GM21447 (cell line): Measurements from ENCODE around the gene BAHD1.
A peak's percentile ranks its signal among the peaks of the same experiment; 100 is the strongest.

ENCODE experiments used
- ATAC-seq: cut with Tn5 transposase; IDR thresholded peaks from one replicate; pipeline ENCODE4 v1.9.1; 2021; ENCODE audit not compliant: unreplicated experiment

Gene BAHD1

DNA sequence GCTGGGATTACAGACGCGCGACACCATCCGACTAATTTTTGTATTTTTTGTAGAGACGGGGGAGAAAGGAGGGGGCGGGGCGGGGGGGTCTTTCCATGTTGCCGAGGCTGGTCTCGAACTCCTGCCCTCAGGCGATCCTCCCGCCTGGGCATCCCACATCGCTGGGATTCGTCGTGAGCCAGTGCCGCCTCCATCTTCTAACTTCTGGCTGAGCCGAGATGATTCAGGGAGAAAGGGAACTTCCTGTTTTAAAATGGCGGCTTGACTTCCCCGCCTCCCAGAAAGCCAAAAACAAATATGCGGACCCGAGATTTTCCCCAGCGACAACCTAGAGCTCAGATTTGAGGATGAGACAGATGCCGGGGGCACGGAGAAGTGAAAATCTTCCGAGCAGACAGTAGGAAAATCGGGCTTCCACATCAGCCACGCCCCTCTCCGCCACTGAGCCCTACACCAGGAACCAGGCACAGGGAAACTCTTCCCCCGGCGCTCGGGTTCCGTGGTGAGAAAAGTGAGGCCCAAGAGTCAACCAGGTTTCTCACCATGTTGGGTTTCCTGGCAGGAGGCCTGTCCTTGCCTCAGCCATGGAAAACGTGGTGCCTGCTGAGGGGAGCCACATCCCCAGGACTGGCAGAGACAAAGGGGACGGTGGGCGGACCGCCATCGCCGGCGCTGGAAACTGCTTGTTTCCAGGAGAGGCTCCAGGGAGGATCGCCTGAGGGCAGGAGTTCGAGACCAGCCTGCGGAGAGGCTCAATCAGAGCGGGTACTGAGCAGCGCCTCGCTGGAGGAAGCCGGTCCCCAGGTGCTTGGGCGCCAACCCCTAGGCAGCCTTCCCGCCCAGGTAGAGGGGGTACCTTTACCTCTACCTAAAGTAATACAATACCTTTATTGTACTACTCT lies 48.8 kb downstream of the BAHD1 start:
- no peak for ATAC-seq

DNA sequence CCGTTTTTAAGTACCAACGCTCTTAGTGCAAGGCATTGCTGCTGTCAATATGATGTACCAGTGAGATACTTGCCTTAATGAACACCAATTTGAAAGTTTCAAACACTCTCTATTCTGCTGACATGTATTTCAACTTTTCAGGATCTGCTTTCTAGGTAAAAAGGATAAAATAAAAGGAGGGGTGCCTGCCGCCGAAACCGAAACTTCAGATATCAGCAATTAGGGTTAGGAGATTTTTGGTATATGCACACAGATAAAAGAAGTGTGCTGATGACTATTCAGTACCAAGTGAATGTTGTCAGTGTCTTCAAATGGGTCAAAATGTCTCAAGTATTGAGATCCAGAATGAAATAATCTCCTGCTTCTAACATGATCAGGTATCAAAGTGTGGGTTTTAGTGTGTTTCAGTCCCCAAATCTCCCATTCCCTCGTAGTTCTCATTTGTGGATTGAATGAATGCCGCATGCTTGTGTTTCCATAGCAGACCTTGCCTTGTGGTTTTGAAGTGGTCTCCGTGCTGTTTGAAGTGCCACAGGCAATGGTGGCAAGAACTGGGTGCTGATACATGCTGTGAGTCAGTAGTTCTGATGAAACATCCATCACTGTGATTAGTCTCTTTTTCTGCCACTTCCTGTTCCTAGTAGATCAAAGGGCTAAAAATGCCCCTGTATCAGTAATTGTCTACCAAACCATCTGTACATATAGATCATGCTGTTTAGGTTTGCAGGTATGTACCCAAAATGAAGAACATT lies 52.5 kb downstream of the BAHD1 start:
- ATAC-seq, result no peak

DNA sequence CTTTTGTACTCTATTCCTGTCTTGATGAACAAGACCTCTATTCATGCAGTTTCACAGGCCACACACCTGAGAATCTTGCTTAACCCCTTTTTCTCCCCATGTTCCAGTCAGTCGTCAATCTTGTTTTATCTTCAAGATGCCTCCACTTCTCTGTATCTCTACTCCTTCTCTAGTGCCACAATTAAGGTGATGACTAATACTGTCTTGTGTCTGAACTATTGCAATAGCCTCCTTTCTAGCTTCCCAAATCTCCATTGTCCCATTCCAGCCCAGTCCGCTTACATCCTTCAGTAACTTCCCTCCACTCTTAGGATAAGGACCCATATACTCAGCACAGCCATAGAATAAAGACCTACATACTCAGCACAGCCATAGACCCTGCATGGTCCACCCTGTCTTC lies 54.8 kb downstream of the BAHD1 start:
- ATAC-seq, result no peak

DNA sequence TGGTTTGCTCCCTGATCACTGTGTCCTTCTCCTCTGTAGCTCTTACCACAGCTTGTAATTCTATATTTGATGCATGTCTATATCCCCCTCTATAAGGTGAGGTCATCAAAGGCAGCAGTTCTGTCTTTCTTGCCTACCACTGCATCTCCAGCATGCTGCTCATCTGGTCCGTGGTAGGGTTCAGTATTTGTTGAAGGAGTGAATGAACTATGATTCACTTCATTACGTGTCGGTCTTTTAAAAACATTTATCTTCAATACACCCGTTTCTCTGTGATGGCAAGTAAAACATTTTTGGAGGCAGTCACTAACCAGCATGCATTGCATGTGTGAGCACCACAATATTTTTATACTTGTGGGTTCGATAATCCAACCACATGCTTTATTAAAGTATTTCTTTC lies 57.7 kb downstream of the BAHD1 start:
- ATAC-seq, result no peak

DNA sequence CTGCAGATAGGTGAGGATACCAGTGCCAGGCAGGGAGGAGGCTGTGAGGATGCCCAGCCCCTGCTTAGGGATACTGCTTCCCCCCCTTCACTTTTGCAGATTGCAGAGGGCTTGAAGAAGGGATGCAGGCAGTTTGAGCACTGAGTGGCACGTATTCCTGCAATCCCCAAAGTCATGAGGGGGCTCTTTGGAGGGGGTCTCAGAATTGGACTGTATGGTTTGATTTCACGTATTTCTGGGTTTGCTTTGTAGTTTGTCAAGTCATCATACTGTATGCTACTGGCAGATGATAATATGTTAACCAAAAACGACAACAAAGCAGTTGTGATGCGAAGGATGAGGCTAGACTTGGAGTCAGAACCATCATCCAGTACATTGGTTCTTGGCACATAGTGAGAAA lies 58.1 kb downstream of the BAHD1 start:
- no peak for ATAC-seq

DNA sequence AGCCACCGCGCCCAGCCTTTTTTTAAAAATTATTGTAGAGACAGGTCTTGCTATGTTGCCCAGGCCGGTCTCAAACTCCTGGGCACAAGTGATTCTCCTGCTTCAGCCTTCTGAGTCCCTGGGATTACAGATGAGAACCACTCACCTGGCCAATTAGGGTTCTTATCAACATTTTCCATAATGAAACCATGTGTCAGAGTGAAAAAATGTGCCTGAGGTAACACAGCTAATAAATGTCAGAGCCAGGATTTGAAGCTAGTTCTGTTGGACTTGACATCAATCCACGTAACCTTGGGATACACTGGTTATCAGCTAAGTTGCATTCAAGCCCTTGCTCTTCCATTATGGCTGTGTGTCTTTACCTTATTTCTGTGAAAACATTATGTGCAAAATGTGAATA lies 59.2 kb downstream of the BAHD1 start:
- ATAC-seq, result no peak

DNA sequence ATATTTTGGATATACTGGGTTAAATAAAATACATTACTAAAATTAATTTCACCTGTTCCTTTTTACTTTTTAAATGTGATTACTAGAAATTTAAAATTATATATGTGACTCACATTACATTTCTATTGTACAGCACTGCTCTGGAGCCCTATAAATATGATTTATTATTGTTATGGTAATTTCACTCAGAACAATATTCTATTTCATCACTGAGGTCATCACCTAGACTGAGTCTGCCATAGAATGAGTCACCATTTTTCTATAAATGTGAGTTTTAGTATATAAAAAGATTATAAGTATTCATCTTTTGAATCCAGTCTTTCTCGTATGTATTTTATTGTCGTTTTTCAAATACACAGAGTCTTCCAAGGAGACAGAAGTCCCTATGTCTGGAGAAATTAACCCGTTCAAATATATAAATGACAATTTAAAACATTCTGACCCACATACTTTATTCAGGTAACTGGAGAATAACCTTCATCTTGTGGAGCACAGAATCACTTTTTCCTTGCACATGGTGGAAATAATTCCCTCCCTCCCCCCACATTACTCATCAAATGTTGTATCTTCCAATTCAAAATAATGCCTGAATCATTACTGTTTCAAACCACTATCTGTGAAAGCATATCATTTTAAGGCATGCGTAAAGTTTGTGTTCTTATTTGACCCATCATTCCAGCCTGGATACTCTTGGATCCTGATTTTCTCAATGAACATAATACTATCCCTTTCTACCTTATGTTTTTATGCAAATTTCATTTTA lies 60.0 kb downstream of the BAHD1 start:
- no peak for ATAC-seq

DNA sequence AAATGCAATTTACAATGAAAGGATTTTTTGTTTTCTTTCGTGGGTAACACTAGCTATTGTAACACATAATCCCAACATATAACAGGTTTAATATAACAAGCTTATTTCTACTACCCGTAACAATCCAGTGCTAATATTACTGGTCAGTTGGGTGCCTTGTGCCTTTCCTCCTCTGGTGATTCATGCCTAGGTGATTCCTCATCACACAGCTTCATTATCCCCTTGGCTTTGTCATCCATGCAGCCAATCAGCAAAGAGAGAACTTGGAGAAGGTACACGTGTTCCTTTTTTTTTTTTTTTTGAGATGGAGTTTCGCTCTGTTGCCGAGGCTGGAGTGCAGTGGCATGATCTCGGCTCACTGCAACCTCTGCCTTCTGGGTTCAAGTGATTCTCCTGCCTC lies 60.7 kb downstream of the BAHD1 start:
- ATAC-seq, result no peak

DNA sequence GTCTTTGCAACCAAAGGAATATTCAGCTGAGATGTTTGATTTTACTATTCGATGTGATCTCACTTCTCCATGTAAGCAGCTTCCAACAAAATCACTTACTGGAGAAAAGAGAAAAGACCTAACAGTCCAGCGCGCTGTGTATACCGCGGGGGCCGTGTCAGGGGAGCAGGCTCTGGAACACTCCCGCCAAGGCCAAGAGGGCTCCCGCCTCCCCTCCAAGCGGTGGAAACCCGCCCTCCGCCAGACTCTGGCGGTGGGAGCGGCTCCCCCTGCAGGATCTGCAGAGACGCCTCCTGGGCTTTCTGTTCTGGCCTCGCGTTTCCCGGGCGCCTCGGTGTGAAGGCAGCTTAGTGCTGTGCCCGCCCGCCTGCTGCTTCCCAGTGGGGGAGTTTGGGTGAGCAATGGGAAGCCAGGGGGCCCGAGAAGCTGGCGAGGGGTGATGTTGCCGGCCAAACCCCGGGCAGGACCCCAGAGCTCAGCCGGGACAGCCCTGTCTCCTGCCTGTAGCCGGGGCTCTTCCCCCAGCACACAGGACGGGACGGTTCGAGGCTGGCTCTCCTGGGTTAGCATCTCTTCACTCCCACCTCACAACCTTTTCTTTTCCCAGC lies 66.3 kb downstream of the BAHD1 start:
- ATAC-seq, result no peak

DNA sequence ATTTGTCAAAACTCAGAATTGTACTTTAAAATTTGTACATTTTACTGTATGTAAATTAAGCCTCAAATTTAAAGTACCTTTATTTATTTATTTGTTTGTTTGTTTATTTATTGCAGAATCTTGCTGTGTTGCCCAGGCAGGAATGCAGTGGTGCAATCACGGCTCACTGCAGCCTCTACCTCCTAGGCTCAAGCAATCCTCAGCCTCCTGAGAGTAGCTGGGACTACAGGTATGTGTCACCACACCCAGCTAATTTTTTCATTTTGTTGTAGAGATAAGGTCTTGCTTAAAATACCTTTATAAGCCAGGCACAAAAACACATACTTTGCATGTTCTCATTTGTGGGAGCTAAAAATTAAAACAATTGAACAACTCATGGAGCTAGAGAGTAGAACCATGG lies 67.5 kb downstream of the BAHD1 start:
- ATAC-seq, result no peak

DNA sequence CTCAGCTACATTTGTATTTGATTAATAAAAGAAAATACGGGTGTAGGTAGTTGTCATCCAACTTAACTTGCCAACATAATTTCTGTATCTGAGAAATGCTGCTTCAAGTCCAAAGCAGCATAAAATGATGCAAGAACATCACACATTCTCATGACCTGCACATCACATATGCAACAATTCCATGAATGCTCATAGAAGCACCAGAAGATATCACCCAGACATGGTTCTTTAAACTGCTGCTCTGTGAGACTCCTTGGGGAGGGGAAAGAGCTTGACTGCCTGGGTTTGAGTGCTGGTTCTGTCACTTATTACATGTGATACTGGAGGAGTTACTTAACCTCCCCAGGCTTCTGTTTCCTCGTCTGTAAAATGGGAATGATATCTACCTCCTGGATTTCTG lies 69.4 kb downstream of the BAHD1 start:
- no peak for ATAC-seq

DNA sequence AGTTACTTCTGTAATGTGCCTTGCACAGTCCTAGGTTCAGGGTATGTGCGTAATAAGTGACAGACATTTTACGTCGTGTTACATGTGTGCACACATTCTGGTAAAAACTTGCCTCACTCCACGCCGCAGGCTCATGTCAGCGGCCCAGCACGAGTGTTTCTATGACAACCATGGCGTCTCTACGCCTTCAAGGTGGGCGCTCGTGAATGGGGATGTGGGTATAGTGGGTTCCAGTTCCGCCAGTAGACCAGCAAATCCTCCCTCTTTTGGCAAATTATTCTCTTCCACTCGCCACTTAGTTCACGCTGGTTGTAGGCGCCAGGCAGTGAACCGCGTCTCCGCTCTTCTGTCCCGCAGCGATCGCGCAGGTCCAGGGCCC lies 70.3 kb downstream of the BAHD1 start:
- ATAC-seq, result peak; percentile 53

DNA sequence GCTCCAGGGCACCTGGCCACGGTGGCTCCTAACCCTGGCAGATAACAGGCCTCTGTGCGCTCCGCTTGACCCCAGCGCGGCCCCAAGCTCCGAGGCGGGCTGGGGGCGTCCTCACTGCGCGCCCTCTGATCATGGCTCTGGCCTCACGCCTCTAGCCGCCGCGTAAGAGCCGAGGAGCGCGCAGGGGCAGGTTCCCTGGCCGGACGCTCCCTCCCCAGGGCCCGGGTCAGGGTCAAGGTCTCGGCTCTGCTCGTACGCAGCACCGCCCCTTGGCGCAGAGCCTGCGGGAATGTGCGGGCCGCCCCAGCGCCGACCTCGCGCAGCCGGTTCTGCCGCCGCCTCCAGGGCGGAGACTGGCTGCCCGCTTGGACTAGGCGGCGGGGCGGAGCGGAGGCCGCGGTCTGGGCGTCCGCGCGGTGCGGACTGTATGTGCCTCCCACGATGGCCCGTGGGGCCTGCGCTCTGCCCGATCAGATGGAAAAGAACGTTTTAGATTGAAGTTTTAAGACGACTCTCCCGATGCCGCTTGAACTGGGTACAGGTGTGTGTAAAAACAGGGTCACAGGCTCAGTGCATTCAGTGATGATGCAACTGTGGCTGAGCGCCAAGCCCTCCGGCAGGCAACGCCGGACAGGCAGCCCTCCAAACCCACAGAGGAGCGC lies 70.8 kb downstream of the BAHD1 start:
- peak; percentile 35 for ATAC-seq

DNA sequence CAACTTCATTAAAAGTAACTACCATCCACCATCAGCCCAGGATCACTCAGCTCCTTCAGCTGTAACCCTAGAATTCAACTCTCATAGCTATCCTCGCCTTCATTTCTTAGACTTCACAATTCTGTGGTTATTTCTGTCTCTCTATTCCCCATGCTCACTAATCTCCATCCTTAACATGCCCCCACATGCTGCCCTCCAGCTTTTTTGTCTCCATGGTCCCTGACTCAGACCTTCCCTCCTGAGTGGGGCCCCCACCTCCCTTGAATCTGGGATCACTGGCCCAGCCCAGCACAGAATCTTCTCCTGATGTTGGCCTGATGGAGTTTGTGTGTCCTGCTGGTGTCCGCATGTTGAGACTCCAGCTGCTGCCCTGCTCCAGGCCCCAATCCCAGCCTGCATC lies 71.7 kb downstream of the BAHD1 start:
- no peak for ATAC-seq

DNA sequence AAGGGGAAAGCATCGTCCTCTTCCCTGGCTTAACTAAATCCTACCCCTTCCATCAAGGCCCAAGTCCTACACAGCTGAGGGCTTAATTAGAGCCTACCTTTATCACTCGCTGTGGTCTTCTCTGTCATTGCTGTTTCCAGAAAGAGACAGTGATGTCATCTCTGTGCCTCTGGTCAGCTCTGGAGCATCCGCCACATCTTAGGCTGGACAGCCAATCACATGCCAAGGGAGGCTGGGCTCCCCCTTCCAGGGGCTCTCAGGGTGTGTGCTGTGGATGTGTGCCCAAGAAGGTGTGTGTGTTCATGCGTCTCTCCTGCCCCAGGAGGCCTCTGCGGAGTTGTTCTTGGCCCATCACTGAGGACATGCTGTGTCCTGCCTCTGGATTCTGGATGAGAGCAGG lies 72.9 kb downstream of the BAHD1 start:
- no peak for ATAC-seq

DNA sequence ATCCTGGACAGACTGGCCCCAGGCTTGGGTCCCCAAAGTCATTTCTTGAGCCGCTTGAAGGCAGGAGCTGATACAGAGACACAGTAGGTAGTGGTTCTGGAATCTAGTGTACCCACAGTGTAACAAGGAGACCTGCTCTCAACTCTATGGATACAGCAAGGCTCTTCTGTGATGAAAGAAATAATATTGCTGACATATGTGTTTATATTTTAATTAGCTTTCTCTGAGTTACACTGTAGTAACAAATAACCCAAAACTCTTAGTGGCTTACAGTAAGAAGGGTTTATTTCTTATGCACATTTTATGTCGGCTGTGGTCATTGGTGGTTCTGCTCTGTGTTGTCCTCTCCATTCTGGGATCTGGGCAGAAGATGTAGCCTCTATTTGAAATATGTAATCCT lies 75.6 kb downstream of the BAHD1 start:
- no peak for ATAC-seq
